HG03103 (cell line): ENCODE data around the gene PDE8A.

Source experiments
- ATAC-seq: cut with Tn5 transposase; IDR thresholded peaks from one replicate; pipeline ENCODE4 v1.9.1; 2021; ENCODE audit warnings: low read depth; ENCODE audit not compliant: unreplicated experiment

Gene PDE8A

GRCh38 chr15:85116925-85117646, 135.4 kb downstream of the PDE8A start:
- ATAC-seq = no peak

DNA sequence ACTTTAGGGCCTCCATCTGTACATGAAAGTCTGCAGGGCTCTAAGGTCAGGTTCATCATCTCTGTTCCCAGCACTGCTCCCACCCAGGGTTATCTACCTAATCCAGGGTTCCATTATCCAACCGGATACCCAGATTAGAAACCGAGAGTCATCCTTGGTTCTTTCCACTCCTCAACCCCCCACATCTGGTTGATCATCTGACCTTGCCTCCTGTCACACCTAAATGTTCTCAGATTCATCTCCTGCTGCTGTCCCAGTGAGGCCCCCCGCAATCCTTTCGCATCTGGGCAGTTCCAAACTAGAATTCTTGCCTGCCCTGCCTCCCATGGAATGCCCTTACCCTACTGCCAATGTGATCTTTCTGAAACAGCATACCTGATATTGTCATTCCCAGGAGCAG, 136.5 kb downstream of the PDE8A start:
- ATAC-seq = no peak

DNA sequence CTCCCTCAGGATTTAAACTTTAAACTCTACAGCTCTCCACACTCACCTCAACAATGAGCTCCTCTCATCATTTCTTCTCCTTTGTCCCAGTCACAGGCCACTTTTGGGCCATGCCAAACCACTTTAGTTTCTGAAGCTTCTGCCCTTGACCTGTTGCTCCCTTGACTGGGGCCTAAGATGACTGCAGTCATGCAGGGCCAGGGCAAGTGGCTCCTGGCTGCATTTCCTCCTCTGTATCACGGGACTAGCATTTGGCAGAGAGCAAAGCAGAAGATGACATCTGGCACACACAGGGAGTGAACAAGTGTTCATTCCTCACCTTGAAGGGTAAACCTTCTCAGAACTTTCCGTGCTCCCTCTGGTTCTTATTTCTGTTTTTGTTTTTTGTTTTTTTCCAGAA, 136.9 kb downstream of the PDE8A start:
- ATAC-seq = no peak

- ATAC-seq = no peak
Measured at GRCh38 chr15:85120351-85121113, 138.9 kb downstream of the PDE8A start.

GRCh38 chr15:85124173-85124572, 142.5 kb downstream of the PDE8A start:
- no peak for ATAC-seq

- no peak for ATAC-seq
Measured at GRCh38 chr15:85125056-85125661, 143.5 kb downstream of the PDE8A start.

GRCh38 chr15:85128621-85129020, 147.0 kb downstream of the PDE8A start:
- no peak for ATAC-seq

DNA sequence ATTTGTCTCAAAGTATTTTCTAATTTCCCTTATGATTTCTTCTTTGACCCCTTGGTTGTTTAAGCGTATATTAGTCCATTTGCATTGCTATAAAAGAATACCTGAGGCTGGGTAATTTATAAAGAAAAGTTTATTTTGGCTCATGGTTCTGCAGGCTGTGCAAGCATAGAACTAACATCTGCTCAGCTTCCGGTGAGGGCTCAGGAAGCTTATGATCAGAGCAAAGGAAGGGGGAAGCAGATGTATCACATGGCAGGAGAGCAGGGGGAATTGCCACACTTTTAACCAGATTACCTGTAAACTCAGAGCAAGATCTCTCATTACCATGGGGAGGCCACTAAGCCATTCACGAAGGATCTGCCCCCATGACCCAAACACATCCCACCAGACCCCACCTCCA, 148.2 kb downstream of the PDE8A start:
- no peak for ATAC-seq

- no peak for ATAC-seq
Measured at GRCh38 chr15:85131915-85132314, 150.3 kb downstream of the PDE8A start.

- ATAC-seq = no peak
Measured at GRCh38 chr15:85133709-85134108, 152.1 kb downstream of the PDE8A start.

DNA sequence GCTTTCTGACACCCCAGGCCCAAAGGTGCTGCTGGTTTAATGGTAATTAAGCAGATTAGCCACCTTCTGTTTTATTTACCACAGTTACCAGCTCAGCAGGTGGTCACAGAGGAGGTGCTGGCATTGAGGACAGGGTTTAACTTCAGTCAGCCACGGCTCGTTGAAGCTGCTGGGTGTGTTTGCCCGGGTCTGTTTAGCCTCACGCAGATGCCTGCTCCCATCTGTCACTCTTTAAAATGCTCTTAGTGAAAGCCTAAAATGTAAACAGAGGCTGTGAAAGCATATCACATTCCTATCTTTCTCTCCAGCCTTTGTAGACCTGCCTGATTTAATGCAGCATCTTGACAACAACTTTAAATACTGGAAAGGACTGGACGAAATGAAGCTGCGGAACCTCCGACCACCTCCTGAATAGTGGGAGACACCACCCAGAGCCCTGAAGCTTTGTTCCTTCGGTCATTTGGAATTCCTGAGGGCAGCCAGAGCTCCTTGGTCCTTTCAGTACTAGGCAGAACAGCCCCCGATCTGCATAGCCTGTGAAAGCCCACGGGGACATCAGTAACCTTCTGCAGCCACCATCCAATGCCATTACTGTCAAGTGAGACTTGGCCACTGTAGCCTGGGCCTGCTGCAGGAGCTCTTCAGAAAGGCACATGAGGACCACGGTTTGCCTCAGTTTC, 156.0 kb downstream of the PDE8A start:
- ATAC-seq = no peak

DNA sequence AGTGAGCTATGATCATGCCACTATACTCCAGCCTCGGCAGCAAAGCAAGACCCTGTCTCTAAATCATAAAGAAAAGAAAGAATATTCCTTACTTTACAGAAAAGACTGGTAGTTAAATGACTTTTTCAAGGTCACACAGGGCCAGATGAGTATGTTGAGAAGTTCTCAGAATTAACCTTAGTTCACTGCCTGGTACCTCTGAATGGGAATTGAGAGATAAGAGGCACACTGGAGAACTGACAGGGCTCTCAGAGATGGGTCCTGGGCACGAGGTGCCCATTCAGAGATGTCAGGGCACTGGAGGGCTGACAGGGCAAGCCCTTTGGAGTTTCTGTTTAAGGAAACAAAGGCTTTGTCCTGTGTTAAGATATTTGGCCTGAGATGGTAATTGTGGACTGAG, 157.7 kb downstream of the PDE8A start:
- no peak for ATAC-seq

DNA sequence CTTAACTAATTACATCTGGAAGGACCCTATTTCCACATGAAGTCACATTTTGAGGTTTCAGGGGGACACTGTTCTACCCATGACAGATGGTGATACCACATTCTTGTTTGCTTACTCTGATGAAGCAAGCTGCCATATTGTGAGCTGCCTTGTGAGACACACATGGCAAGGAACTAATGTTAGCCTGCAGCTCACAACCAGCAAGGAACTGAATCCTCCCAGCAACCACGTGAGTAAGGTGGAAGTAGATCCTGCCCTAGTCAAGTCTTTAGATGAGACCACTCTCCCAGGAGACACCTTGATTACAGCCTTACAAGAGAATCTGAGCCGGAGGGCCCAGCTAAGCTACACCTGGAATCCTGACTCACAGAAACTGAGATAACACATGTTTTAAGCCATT, 160.1 kb downstream of the PDE8A start:
- no peak for ATAC-seq

DNA sequence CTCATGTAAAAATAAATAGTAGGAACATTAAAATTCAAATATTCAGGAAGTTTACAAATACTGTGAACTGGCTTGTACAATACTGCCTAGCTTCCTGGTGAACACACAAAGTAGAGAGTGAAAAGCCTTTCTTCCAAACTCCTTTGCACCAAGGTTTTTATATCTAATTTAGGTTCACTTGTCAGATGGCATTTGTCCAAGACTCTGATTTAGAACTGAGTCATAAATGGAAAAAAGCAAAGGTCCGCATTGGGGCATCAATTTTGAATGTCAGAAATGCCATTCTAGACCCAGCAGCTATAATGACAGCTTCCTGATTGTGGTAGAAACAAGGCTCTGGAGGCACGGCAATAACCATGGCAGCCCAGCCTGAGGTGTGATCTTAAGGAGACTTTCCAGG, 160.7 kb downstream of the PDE8A start:
- no peak for ATAC-seq

GRCh38 chr15:85149465-85150129, 167.9 kb downstream of the PDE8A start:
- ATAC-seq = no peak

- no peak for ATAC-seq
Measured at GRCh38 chr15:85150130-85150480, 168.4 kb downstream of the PDE8A start.

GRCh38 chr15:85151145-85151544, 169.5 kb downstream of the PDE8A start:
- no peak for ATAC-seq

GRCh38 chr15:85151861-85152260, 170.2 kb downstream of the PDE8A start:
- ATAC-seq = no peak

GRCh38 chr15:85154061-85154460, 172.4 kb downstream of the PDE8A start:
- no peak for ATAC-seq

DNA sequence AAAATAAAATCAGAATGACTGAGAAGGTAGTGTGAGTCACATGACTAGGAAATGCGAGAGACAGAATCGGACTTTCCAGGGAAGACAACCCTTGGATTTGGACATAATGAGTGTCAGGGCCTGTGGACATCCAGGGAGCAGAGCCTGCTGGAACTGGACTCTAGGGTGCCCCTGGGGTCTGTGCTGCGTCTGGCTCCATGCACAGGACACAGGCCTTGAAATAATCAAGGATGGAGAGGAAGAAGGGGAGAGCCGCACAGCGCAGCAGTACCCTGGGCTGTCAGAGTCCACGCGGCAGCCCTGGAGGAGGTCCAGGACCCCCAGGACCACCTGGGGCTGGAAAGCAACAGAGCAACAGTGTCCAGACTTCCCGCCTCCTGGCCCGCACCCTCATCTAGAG, 173.7 kb downstream of the PDE8A start:
- no peak for ATAC-seq

DNA sequence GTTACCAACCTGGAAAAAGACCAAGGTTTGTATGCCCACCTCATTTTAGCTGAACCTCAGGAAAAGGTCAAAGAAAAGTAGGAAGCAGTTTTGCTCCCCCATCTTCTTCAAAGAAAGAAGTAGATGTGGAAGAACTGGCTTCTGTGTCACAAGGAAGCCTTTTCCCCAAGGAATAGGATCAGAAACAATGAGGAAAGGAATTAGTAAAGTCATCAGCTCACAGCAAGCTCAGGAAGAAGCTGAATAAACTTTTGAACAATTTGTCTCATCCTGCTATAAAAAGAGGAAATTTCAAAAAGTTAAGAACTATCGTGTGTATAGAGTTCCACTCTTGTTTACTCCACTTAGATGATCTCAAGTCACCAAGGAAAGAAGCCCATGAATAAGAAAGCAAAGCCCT, 174.2 kb downstream of the PDE8A start:
- ATAC-seq = no peak
